Activated T-helper 1 cell treated with anti-CD3 and anti-CD28 coated beads, Interleukin-12 subunit alpha, Interleukin-12 subunit beta, Interleukin-2, Interleukin-4 antibody, amounts not matched to agents 30 ng/mL and 10 ng/mL and 1 ng/mL, durations not matched to agents 14 hours and 24 hours and 36 hours (primary cell): ENCODE results near the gene KCNB1. TPM values are rescaled to one million over a fixed set of nuclear protein-coding genes. Genes with fewer than 3 reads are reported as not detected.

ENCODE experiments used
- DNase-seq: peaks from one replicate; pipeline ENCODE4 v3.0.0; 2021; ENCODE audit warnings: low spot score
- H3K27ac Mint-ChIP-seq: one replicate; pipeline ENCODE4 v1.8.0; 2021; ENCODE audit warnings: mild to moderate bottlenecking, mixed read lengths
- H3K27me3 Mint-ChIP-seq: one replicate; pipeline ENCODE4 v1.8.0; 2022; ENCODE audit warnings: mild to moderate bottlenecking, moderate library complexity, mixed read lengths; ENCODE audit not compliant: insufficient read depth
- H3K36me3 Mint-ChIP-seq: one replicate; pipeline ENCODE4 v1.8.0; 2021; ENCODE audit warnings: low read depth, mixed read lengths
- H3K4me1 Mint-ChIP-seq: one replicate; pipeline ENCODE4 v1.8.0; 2021; ENCODE audit warnings: low read depth, mixed read lengths
- H3K4me3 Mint-ChIP-seq: one replicate; pipeline ENCODE4 v1.8.0; 2021; ENCODE audit warnings: mild to moderate bottlenecking, moderate library complexity, mixed read lengths
- H3K9me3 Mint-ChIP-seq: one replicate; pipeline ENCODE4 v1.8.0; 2021; ENCODE audit warnings: mixed read lengths
- intact Hi-C: fragments of 100-400 bp; cut with micrococcal nuclease; formaldehyde crosslinking; loops from one replicate; pipeline ENCODE4 v1.15.1; 2024
- total RNA-seq: library from RNA; stranded (reverse); gene quantifications from 2 replicates; pipeline ENCODE4 v1.2.3, GENCODE V29; 2022

KCNB1 gene
- total RNA-seq, 1 donor from 2014 or later: 0.08 TPM

DNA sequence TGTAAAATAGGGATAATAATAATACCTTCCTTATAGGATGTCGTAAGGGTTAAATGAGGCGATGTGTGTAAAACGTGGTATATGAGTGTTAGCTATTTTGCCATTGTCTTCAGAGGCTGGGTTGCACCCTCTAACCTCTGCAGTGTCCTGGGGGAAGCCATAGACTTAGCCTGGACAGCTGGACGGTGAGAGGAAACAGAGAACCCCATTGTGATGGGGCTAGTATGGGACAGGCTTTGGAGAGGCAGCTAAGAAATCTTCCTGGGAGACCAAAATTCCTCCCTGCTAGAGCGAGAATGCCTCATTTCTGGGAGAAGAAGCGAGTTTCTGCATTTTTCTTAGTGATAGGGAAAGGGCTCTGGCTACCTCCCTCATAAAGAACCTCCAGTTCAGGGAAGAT lies 22.8 kb downstream of the KCNB1 start:
- Mint-ChIP-seq H3K4me3 (no peak overlapping the region), H3K4me1 (no peaks in the 10 kb centered on the region), H3K27me3 (peaks cover 22% of the 10 kb centered on the region), H3K9me3 (no peaks in the 10 kb centered on the region), H3K36me3 (no peaks in the 10 kb centered on the region), H3K27ac (no peak overlapping the region)
- intact Hi-C loops: no loop called here
- no peak for DNase-seq

DNA sequence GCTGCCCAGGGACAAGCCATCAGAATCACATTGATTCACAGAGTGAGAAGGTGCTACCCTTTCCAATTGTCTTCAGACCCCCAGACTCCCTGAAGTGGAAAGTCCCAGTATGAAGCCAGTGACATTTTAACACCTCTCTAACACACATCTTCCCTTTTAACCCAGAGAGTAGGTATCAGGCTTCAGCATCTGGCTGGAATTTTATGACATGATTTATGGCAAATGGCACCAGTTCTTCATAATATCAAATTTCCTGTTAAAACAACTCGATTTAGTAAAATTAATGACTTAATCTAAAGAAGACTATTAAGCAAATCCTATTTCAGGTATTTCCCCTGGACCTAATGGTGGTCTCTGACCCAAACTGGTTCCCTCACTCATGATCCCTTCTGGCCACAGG lies 25.0 kb downstream of the KCNB1 start:
- Mint-ChIP-seq H3K4me1 (no peaks in the 10 kb centered on the region), H3K27ac (no peak overlapping the region), H3K4me3 (no peak overlapping the region), H3K9me3 (no peaks in the 10 kb centered on the region), H3K27me3 (peaks cover 22% of the 10 kb centered on the region), H3K36me3 (no peaks in the 10 kb centered on the region)
- intact Hi-C loops: no loop called here
- no peak for DNase-seq

GRCh38 chr20:49456646-49457045 lies 25.8 kb downstream of the KCNB1 start:
- Mint-ChIP-seq H3K9me3 (no peaks in the 10 kb centered on the region), H3K27me3 (peaks cover 18% of the 10 kb centered on the region), H3K4me1 (no peaks in the 10 kb centered on the region), H3K36me3 (no peaks in the 10 kb centered on the region), H3K27ac (no peak overlapping the region), H3K4me3 (no peak overlapping the region)
- DNase-seq: no peak
- intact Hi-C loops: no loop called here

GRCh38 chr20:49455691-49456090 lies 26.8 kb downstream of the KCNB1 start:
- intact Hi-C loops: no loop called here
- H3K36me3 Mint-ChIP-seq: no peaks in the 10 kb centered on the region
- no peak overlapping the region for H3K4me3 Mint-ChIP-seq
- no peak overlapping the region for H3K27ac Mint-ChIP-seq
- H3K4me1 Mint-ChIP-seq: no peaks in the 10 kb centered on the region
- DNase-seq: no peak
- peaks cover 19% of the 10 kb centered on the region for H3K27me3 Mint-ChIP-seq
- no peaks in the 10 kb centered on the region for H3K9me3 Mint-ChIP-seq

GRCh38 chr20:49452011-49452482 lies 30.4 kb downstream of the KCNB1 start:
- Mint-ChIP-seq H3K4me3 (no peak overlapping the region), H3K9me3 (no peaks in the 10 kb centered on the region)
- intact Hi-C loops: no loop called here

GRCh38 chr20:49450281-49450721 lies 32.2 kb downstream of the KCNB1 start:
- DNase-seq: no peak
- intact Hi-C loops: no loop called here
- Mint-ChIP-seq H3K4me1 (no peaks in the 10 kb centered on the region), H3K36me3 (no peaks in the 10 kb centered on the region), H3K27ac (no peak overlapping the region), H3K27me3 (peaks cover 17% of the 10 kb centered on the region), H3K9me3 (no peaks in the 10 kb centered on the region), H3K4me3 (no peak overlapping the region)

More at GRCh38 chr20:49452011-49452482, 30.4 kb downstream of the KCNB1 start:
- Mint-ChIP-seq H3K27ac (no peak overlapping the region), H3K4me1 (no peaks in the 10 kb centered on the region), H3K36me3 (no peaks in the 10 kb centered on the region), H3K27me3 (peaks cover 19% of the 10 kb centered on the region)
- no peak for DNase-seq

DNA sequence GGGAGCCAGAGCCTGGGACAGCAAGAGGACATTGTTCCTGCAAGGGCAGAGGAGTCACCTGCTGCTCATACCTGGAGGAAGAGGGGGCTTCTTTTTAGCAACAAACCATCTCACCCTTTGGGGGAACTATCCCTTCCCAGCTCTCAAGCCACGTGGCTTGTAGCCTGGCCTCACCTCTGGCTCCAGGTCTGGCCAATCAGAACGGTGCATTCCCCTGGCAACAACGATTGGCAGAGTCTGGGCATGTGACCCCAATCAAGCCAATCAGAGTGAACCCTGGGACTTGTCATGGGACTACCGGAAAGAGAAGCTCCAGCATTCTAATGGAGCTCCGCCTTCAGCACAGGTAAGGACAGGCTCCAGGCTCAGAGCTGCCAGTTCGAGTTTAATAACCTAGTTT lies 33.6 kb downstream of the KCNB1 start:
- H3K9me3 Mint-ChIP-seq: no peaks in the 10 kb centered on the region
- H3K36me3 Mint-ChIP-seq: no peaks in the 10 kb centered on the region
- H3K27me3 Mint-ChIP-seq: peaks cover 23% of the 10 kb centered on the region
- no peak for DNase-seq
- intact Hi-C loops: no loop called here
- H3K27ac Mint-ChIP-seq: no peak overlapping the region
- H3K4me3 Mint-ChIP-seq: no peak overlapping the region
- no peaks in the 10 kb centered on the region for H3K4me1 Mint-ChIP-seq

- H3K27me3 Mint-ChIP-seq: peaks cover 23% of the 10 kb centered on the region
- H3K4me1 Mint-ChIP-seq: no peaks in the 10 kb centered on the region
- intact Hi-C loops: no loop called here
- no peaks in the 10 kb centered on the region for H3K36me3 Mint-ChIP-seq
- no peaks in the 10 kb centered on the region for H3K9me3 Mint-ChIP-seq
- DNase-seq: no peak
- no peak overlapping the region for H3K4me3 Mint-ChIP-seq
- no peak overlapping the region for H3K27ac Mint-ChIP-seq
These were observed 34.3 kb downstream of the KCNB1 start for GRCh38 chr20:49447946-49448809.

DNA sequence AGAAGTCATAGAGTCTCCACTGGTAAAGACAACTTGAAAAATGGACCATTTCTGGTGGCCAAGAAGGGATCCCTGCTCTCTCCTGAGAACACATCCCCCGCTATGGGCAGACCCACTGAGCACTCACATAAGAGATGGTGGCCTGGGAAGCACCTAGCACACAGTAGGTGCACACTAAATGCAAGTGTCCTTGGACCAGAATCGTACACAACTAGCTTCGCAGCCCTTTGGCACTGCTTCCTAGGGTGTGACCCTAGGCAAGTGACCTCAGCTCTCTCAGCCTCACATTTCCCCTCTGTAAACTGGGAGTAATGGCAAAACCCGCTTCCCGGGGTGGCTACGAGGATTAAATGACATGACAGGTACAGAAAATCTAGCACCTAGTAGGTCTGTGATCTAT lies 35.1 kb downstream of the KCNB1 start:
- Mint-ChIP-seq H3K4me3 (no peak overlapping the region), H3K27ac (no peak overlapping the region), H3K9me3 (no peaks in the 10 kb centered on the region), H3K36me3 (no peaks in the 10 kb centered on the region), H3K4me1 (no peaks in the 10 kb centered on the region), H3K27me3 (peaks cover 23% of the 10 kb centered on the region)
- no peak for DNase-seq
- intact Hi-C loops: no loop called here

DNA sequence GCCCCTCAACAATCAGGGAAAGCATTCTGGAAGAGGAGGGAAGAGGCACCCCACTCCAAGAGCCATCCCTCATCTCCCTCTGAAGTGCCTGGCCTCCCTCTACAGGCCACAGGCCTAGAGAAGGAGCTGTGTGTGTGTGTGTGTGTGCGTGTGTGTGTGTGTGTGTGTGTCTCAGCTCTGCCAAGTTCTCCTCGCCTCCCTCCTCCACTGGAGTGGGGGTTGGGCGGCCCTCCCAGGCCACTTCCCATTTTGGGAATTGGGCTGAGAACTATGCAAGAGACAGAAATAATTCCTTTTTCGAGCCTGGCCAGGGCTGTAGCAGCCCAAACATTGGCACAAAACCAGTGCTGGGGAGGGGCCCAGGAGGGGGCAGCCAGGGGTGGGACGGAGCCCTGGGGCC lies 35.7 kb downstream of the KCNB1 start:
- Mint-ChIP-seq H3K9me3 (no peaks in the 10 kb centered on the region), H3K36me3 (no peaks in the 10 kb centered on the region), H3K4me1 (no peaks in the 10 kb centered on the region), H3K4me3 (no peak overlapping the region), H3K27me3 (peaks cover 23% of the 10 kb centered on the region), H3K27ac (no peak overlapping the region)
- intact Hi-C loops: no loop called here
- DNase-seq: no peak

DNA sequence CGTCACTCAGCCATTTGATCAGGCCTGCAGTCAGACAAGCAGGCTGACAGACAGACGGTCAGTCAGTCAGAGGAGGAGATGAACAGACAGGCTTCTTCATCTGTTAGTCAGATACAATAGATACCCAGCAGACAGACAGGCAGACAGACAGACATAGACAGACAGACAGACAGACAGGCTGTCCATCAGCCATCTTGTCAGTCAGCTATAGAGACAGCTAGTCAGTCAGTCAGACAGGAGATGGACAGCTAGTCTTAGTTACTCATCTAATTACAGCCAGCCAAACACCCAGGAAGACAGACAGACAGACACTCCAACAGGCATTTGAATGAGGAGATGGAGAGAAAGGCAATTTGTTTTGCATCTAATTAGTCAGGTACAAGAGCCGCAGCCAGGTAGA lies 36.4 kb downstream of the KCNB1 start:
- Mint-ChIP-seq H3K9me3 (no peaks in the 10 kb centered on the region), H3K4me1 (no peaks in the 10 kb centered on the region)

GRCh38 chr20:49445176-49445575 lies 37.3 kb downstream of the KCNB1 start:
- Mint-ChIP-seq H3K9me3 (no peaks in the 10 kb centered on the region), H3K4me1 (no peaks in the 10 kb centered on the region), H3K36me3 (no peaks in the 10 kb centered on the region), H3K27ac (no peak overlapping the region), H3K27me3 (peaks cover 15% of the 10 kb centered on the region), H3K4me3 (no peak overlapping the region)
- intact Hi-C loops: no loop called here
- DNase-seq: no peak

More for the DNA sequence above, 36.4 kb downstream of the KCNB1 start:
- no peaks in the 10 kb centered on the region for H3K36me3 Mint-ChIP-seq
- DNase-seq: no peak
- intact Hi-C loops: no loop called here
- no peak overlapping the region for H3K4me3 Mint-ChIP-seq
- H3K27me3 Mint-ChIP-seq: peaks cover 23% of the 10 kb centered on the region
- H3K27ac Mint-ChIP-seq: no peak overlapping the region

DNA sequence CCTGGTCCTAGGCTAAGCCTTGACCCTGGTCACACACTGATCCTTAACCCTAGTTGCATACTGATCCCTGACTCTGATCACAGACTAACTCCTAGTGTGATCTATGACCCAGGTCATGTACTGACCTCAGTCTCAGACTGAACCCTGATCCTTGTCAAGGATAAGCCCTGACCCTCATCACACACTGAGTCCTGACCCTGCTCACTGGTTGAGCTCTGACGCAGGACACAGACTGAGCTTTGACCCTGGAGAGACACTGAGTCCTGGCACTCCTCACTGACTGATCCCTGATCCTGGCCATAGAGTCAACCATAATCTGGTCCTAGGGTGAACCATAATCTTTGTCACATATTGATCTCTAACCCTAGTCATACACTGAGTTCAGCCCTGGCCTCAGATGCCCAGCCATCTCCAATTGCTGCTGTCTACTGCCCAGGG lies 37.9 kb downstream of the KCNB1 start:
- intact Hi-C loops: no loop called here
- H3K4me1 Mint-ChIP-seq: no peaks in the 10 kb centered on the region
- DNase-seq: no peak
- no peaks in the 10 kb centered on the region for H3K36me3 Mint-ChIP-seq
- H3K9me3 Mint-ChIP-seq: no peaks in the 10 kb centered on the region
- no peak overlapping the region for H3K27ac Mint-ChIP-seq
- H3K27me3 Mint-ChIP-seq: peaks cover 13% of the 10 kb centered on the region
- H3K4me3 Mint-ChIP-seq: no peak overlapping the region
